HG02943 (cell line): ENCODE data around the gene FUBP3.
"Not testable (repeated sequence)": the region's sequence is repeated elsewhere in the genome, so short reads cannot be mapped to it uniquely, and the experiment has no call there.

ENCODE experiments used
- ATAC-seq: cut with Tn5 transposase; IDR thresholded peaks from one replicate; pipeline ENCODE4 v1.9.1; 2021; ENCODE audit warnings: mild to moderate bottlenecking, low read depth, moderate library complexity; ENCODE audit not compliant: unreplicated experiment

The FUBP3 gene

GRCh38 chr9:130677252-130677651 is 97.9 kb downstream of the FUBP3 start:
- no peak for ATAC-seq

- no peak for ATAC-seq
These were observed 101.7 kb downstream of the FUBP3 start for GRCh38 chr9:130680836-130681768.

- ATAC-seq = no peak
These were observed 102.5 kb downstream of the FUBP3 start for GRCh38 chr9:130681769-130682420.

GRCh38 chr9:130682421-130683121 is 103.2 kb downstream of the FUBP3 start:
- no peak for ATAC-seq

- no peak for ATAC-seq
These were observed 105.7 kb downstream of the FUBP3 start for GRCh38 chr9:130685104-130685503.

- ATAC-seq = not testable (repeated sequence)
These were observed 106.6 kb downstream of the FUBP3 start for GRCh38 chr9:130685945-130686344.

- ATAC-seq = no peak
These were observed 108.2 kb downstream of the FUBP3 start for GRCh38 chr9:130687615-130688014.
